H1 (cell line): Measurements from ENCODE around the gene ZNF423. TPM values are rescaled to one million over a fixed set of nuclear protein-coding genes. Genes with fewer than 3 reads are reported as not detected.

ENCODE experiments used
- CTCF ChIA-PET: fragments of 300-600 bp; sonication (Branson Sonifier 250); formaldehyde crosslinking; loops from one replicate; lab custom pipeline; 2021; ENCODE audit not compliant: partially characterized antibody; lab: Charles Lee
- POLR2A ChIA-PET: fragments of 300-600 bp; sonication (Branson Sonifier 250); formaldehyde crosslinking; loops from one replicate; lab custom pipeline; 2021; ENCODE audit warnings: inconsistent platforms; ENCODE audit not compliant: partially characterized antibody; lab: Charles Lee
- DNase-seq, 2 experiments: peaks; one replicate each; pipeline versions ENCODE4 v3.0.0 to v3.0.0-alpha.2; 2010 to 2022; ENCODE audit warnings: low spot score in 2 of 2, low read depth in 1 of 2, mixed read lengths in 1 of 2
- FAIRE-seq: peaks from 2 replicates; lab custom pipeline; 2011; peaks lifted over from hg19 to GRCh38; lab: Jason Lieb, UNC
- H2AFZ ChIP-seq: 2 replicates; pipeline ENCODE4 v1.8.1; 2012; ENCODE audit warnings: low read length, inconsistent platforms
- H2AK5ac ChIP-seq: 2 replicates; pipeline ENCODE4 v1.6.1; 2013; ENCODE audit warnings: low read depth, low read length
- H2BK120ac ChIP-seq: replicated peaks from 2 replicates; pipeline ENCODE3; 2013; ENCODE audit warnings: low read depth, low read length, inconsistent platforms
- H2BK12ac ChIP-seq: 2 replicates; pipeline ENCODE4 v1.6.1; 2013; ENCODE audit warnings: low read depth, low read length
- H2BK15ac ChIP-seq: 2 replicates; pipeline ENCODE4 v1.6.1; 2013; ENCODE audit warnings: low read length
- H2BK20ac ChIP-seq: 2 replicates; pipeline ENCODE4 v1.6.1; 2013; ENCODE audit warnings: low read length
- H2BK5ac ChIP-seq: 2 replicates; pipeline ENCODE4 v1.6.1; 2013; ENCODE audit warnings: low read depth, low read length
- H3K14ac ChIP-seq: 2 replicates; pipeline ENCODE4 v1.6.1; 2013; ENCODE audit warnings: inconsistent platforms; ENCODE audit not compliant: insufficient read length
- H3K18ac ChIP-seq: 2 replicates; pipeline ENCODE4 v1.6.1; 2013; ENCODE audit warnings: low read length; ENCODE audit errors: extremely low read depth
- H3K23ac ChIP-seq: 2 replicates; pipeline ENCODE4 v1.6.1; 2013; ENCODE audit warnings: inconsistent platforms; ENCODE audit not compliant: insufficient read length
- H3K23me2 ChIP-seq: 2 replicates; pipeline ENCODE4 v1.6.1; 2013; ENCODE audit warnings: low read depth, low read length
- H3K27ac ChIP-seq: 2 replicates; pipeline ENCODE4 v1.6.1; 2011; ENCODE audit warnings: low read depth, low read length, inconsistent platforms
- H3K27me3 ChIP-seq, 4 experiments: replicated peaks in 1 of 4; 1 replicate in 1 of 4; 2 replicates in 3 of 4; pipeline versions ENCODE4 v1.6.1 to v1.8.1; 2011 to 2013; ENCODE audit warnings: low read length in 3 of 4, mild to moderate bottlenecking in 3 of 4, inconsistent platforms in 2 of 4, mixed read lengths in 2 of 4, moderate library complexity in 1 of 4; ENCODE audit not compliant: control insufficient read depth in 3 of 4, insufficient read depth in 3 of 4; ENCODE audit errors: extremely low read depth in 1 of 4
- H3K36me3 ChIP-seq, 4 experiments: 2 replicates each; pipeline versions ENCODE4 v1.6.1 to v1.8.1; 2011 to 2013; ENCODE audit warnings: mild to moderate bottlenecking in 4 of 4, low read length in 3 of 4, moderate library complexity in 2 of 4, control low read depth in 1 of 4, inconsistent platforms in 1 of 4; ENCODE audit not compliant: insufficient read depth in 4 of 4, control insufficient read depth in 2 of 4
- H3K4ac ChIP-seq: replicated peaks from 2 replicates; pipeline ENCODE3; 2013; ENCODE audit warnings: low read length, low read depth, mixed read lengths, inconsistent platforms; ENCODE audit not compliant: insufficient read length
- H3K4me1 ChIP-seq, 4 experiments: replicated peaks in 1 of 4; 1 replicate in 1 of 4; 2 replicates in 3 of 4; pipeline versions ENCODE4 v1.6.1 to v1.8.1; 2011 to 2013; ENCODE audit warnings: low read length in 3 of 4, inconsistent platforms in 2 of 4, mixed read lengths in 1 of 4; ENCODE audit not compliant: insufficient read depth in 4 of 4, control insufficient read depth in 3 of 4
- H3K4me2 ChIP-seq, 2 experiments: 2 replicates each; pipeline versions ENCODE4 v1.6.1 to v1.8.1; 2011 to 2013; ENCODE audit warnings: low read depth in 2 of 2, low read length in 2 of 2, control low read depth in 1 of 2, inconsistent platforms in 1 of 2, mild to moderate bottlenecking in 1 of 2; ENCODE audit not compliant: insufficient read depth in 1 of 2
- H3K4me3 ChIP-seq, 4 experiments: fragments of 200-600, 300-600 bp in 1 of 4; sonication (generic), shearing (Covaris generic), sonication (Bioruptor Twin) in 1 of 4; 2 replicates each; pipeline versions ENCODE4 v1.5.1 to v1.8.1; 2011 to 2016; ENCODE audit warnings: low read length in 4 of 4, low read depth in 3 of 4, control low read depth in 2 of 4, inconsistent platforms in 2 of 4, mild to moderate bottlenecking in 2 of 4, mixed read lengths in 1 of 4, moderate library complexity in 1 of 4; ENCODE audit not compliant: insufficient read depth in 2 of 4; ENCODE audit errors: extremely low read depth in 1 of 4
- H3K56ac ChIP-seq: replicated peaks from 2 replicates; pipeline ENCODE3; 2013; ENCODE audit warnings: low read depth, mild to moderate bottlenecking, mixed read lengths, low read length, inconsistent platforms; ENCODE audit not compliant: insufficient read length
- H3K79me1 ChIP-seq: 2 replicates; pipeline ENCODE4 v1.6.1; 2013; ENCODE audit warnings: low read depth, low read length, control low read depth
- H3K79me2 ChIP-seq, 2 experiments: 2 replicates each; pipeline versions ENCODE4 v1.6.1 to v1.8.1; 2012 to 2013; ENCODE audit warnings: low read length in 2 of 2, mild to moderate bottlenecking in 2 of 2, inconsistent platforms in 1 of 2; ENCODE audit not compliant: insufficient read depth in 2 of 2, control insufficient read depth in 1 of 2
- H3K9ac ChIP-seq, 4 experiments: replicated peaks in 1 of 4; 1 replicate in 1 of 4; 2 replicates in 3 of 4; pipeline versions ENCODE4 v1.6.1 to v1.8.1; 2011 to 2013; ENCODE audit warnings: low read depth in 3 of 4, low read length in 3 of 4, control low read depth in 2 of 4, mild to moderate bottlenecking in 2 of 4, moderate library complexity in 2 of 4, inconsistent platforms in 1 of 4; ENCODE audit errors: extremely low read depth in 1 of 4
- H3K9me3 ChIP-seq, 2 experiments: 2 replicates each; pipeline versions ENCODE4 v1.6.1 to v1.8.1; 2012 to 2013; ENCODE audit warnings: mild to moderate bottlenecking in 2 of 2, moderate library complexity in 2 of 2, control low read depth in 1 of 2, inconsistent platforms in 1 of 2, low read depth in 1 of 2, low read length in 1 of 2, mixed read lengths in 1 of 2; ENCODE audit not compliant: insufficient read depth in 2 of 2
- H4K20me1 ChIP-seq, 2 experiments: replicated peaks in 1 of 2; 2 replicates each; pipeline versions ENCODE3 to v1.8.1; 2011 to 2013; ENCODE audit warnings: inconsistent platforms in 2 of 2, low read length in 2 of 2, mild to moderate bottlenecking in 1 of 2; ENCODE audit not compliant: insufficient read depth in 2 of 2, control insufficient read depth in 1 of 2
- H4K5ac ChIP-seq: 2 replicates; pipeline ENCODE4 v1.6.1; 2013; ENCODE audit warnings: low read length, low read depth, mixed read lengths, inconsistent platforms; ENCODE audit not compliant: insufficient read length
- H4K8ac ChIP-seq: 2 replicates; pipeline ENCODE4 v1.8.0; 2013; ENCODE audit warnings: mild to moderate bottlenecking, moderate library complexity, low read length, inconsistent platforms; ENCODE audit not compliant: insufficient read depth; ENCODE audit errors: extremely low read depth
- H4K91ac ChIP-seq: replicated peaks from 2 replicates; pipeline ENCODE3; 2013; ENCODE audit warnings: low read length, mixed read lengths, inconsistent platforms; ENCODE audit not compliant: insufficient read length
- BACH1 ChIP-seq: IDR thresholded peaks from 2 replicates; pipeline ENCODE4 v1.6.1; 2012; ENCODE audit warnings: low read length, improper control_type of control experiment
- BRCA1 ChIP-seq: IDR thresholded peaks from 2 replicates; pipeline ENCODE4 v1.6.1; 2012; ENCODE audit warnings: low read depth, low read length, improper control_type of control experiment
- CREB1 ChIP-seq: IDR thresholded peaks from 2 replicates; pipeline ENCODE4 v1.6.1; 2012; ENCODE audit warnings: inconsistent platforms
- EP300 ChIP-seq, 2 experiments: IDR thresholded peaks; 1 replicate in 1 of 2; 2 replicates in 1 of 2; pipeline ENCODE4 v1.6.1; 2011 to 2012; ENCODE audit warnings: low read depth in 2 of 2, low read length in 2 of 2, mild to moderate bottlenecking in 2 of 2, borderline replicate concordance in 1 of 2, inconsistent platforms in 1 of 2, moderate library complexity in 1 of 2
- RAD21 ChIP-seq, 2 experiments: IDR thresholded peaks in 1 of 2; conservative IDR thresholded peaks in 1 of 2; 2 replicates each; pipeline ENCODE4 v1.6.1; 2011; ENCODE audit warnings: low read depth in 2 of 2, low read length in 2 of 2, improper control_type of control experiment in 1 of 2, inconsistent platforms in 1 of 2, mild to moderate bottlenecking in 1 of 2, moderate library complexity in 1 of 2
- RBBP5 ChIP-seq: IDR thresholded peaks from 2 replicates; pipeline ENCODE4 v1.7.1; 2012; ENCODE audit warnings: low read depth, mild to moderate bottlenecking, inconsistent platforms, low read length, moderate library complexity, borderline replicate concordance
- SIRT6 ChIP-seq: IDR thresholded peaks from one replicate; pipeline ENCODE4 v1.7.1; 2012; ENCODE audit warnings: low read length, inconsistent platforms
- TAF1 ChIP-seq: IDR thresholded peaks from 2 replicates; pipeline ENCODE4 v1.6.1; 2011; ENCODE audit warnings: mild to moderate bottlenecking, low read depth, low read length
- TBP ChIP-seq: IDR thresholded peaks from 2 replicates; pipeline ENCODE4 v1.6.1; 2011; ENCODE audit warnings: low read depth, low read length, improper control_type of control experiment
- WGBS, 2 experiments: shearing (Covaris generic) in 1 of 2; methylation state at CpG; one replicate each; pipeline versions ENCODE4 v1.1.6 to v1.1.7; 2013 to 2015; ENCODE audit warnings: low lambda C conversion rate in 2 of 2, mixed read lengths in 2 of 2, inconsistent platforms in 1 of 2, low coverage in 1 of 2, missing lambda C conversion rate in 1 of 2; ENCODE audit not compliant: insufficient replicate concordance in 2 of 2, insufficient coverage in 1 of 2, insufficient read length in 1 of 2; ENCODE audit errors: extremely low coverage in 1 of 2, missing lambda C conversion rate in 1 of 2; 5-methylcytosine and 5-hydroxymethylcytosine counted together
- polyA plus RNA-seq, 7 experiments: library from polyadenylated mRNA; depleted of rRNA in 3 of 7; stranded (reverse) in 5 of 7; unstranded in 2 of 7; fragments of >200 nt in 5 of 7; fragments of 200-250 nt in 2 of 7; gene quantifications; 1 replicate in 5 of 7; 2 replicates in 1 of 7; 4 replicates in 1 of 7; pipeline versions ENCODE4 v1.2.1 to v1.2.3, GENCODE V29; 2011 to 2013; ENCODE audit warnings: missing spikeins in 2 of 7, mixed read lengths in 2 of 7
- total RNA-seq: library from RNA; stranded (reverse); fragmentation: NEBNext Ultra II Directional; extraction: Animal tissue kit (Norgen Biotek cat#: 25700); gene quantifications from 2 replicates; pipeline ENCODE4 v1.2.1, GENCODE V29; 2021

Gene ZNF423
- total and polyA plus RNA-seq, 2 of the 8 experiments (the other 6 are each of a cell fraction or from before 2014, with no cell fraction given), result 38.2 to 52.3 TPM

GRCh38 chr16:49854188-49854795 is 1.6 kb downstream of the ZNF423 start:
- POLR2A ChIA-PET, result interaction anchor here (0.8 to 1.0 kb wide), 5 partner anchors 8 to 99 kb away, joined by 3 to 4 read pairs (median 3); no protein-coding TSS in a partner anchor
- peaks cover 0 to 19% (median 11%) of the 10 kb centered on the region in 4 experiments; a peak in 5 of 7 replicates for H3K27me3 ChIP-seq
- H3K18ac ChIP-seq, result peak overlapping the region; percentile 78
- H2BK120ac ChIP-seq, result no peak overlapping the region
- H3K4ac ChIP-seq, result peak overlapping the region; percentile 19
- CTCF ChIA-PET, result no interaction called here
- H3K9me3 ChIP-seq, result no peaks in the 10 kb centered on the region
- H3K4me3 ChIP-seq, result peak overlapping the region; percentile 52 to 85 (median 67)
- whole genome bisulfite sequencing, 2 experiments, result 12% methylated on average over 30 of the region's 33 CpGs; no CpG with 5 or more reads in 1 of the 2 experiments
- TF ChIP-seq EP300 (IDR thresholded peaks at IDR 0.05; ENCODE audit: borderline replicate concordance in 1 of 2, low read depth in 2 of 2, low read length in 2 of 2) (no peak), SIRT6 (no peak), TAF1 (0 out of 2 replicates have a peak, but pooled peaks have one; percentile 30), CREB1 (no peak), RAD21 (IDR thresholded peaks at IDR 0.05 in 1 of 2, conservative IDR thresholded peaks at IDR 0.05 in 1 of 2; ENCODE audit: low read depth in 2 of 2, low read length in 2 of 2) (0 out of 4 replicates have a peak, but pooled peaks of 1 of the 2 experiments have one; percentile 5), BACH1 (no peak), BRCA1 (no peak), TBP (0 out of 2 replicates have a peak, but pooled peaks have one; percentile 19), RBBP5 (peak; percentile 64; the same call in 1 of the 2 replicates)
- H3K9ac ChIP-seq, result peak overlapping the region; percentile 29 to 78 (median 46); a peak in 5 of 7 replicates
- H2BK12ac ChIP-seq, result no peak overlapping the region
- peak overlapping the region; percentile 48; the same call in 1 of the 2 replicates for H2BK20ac ChIP-seq
- H3K23ac ChIP-seq, result no peak overlapping the region
- H3K4me1 ChIP-seq, result peaks cover 12 to 33% (median 23%) of the 10 kb centered on the region in 4 experiments
- no peak overlapping the region for H3K14ac ChIP-seq
- peaks cover 20 to 25% of the 10 kb centered on the region in 2 experiments for H4K20me1 ChIP-seq
- peaks cover 20 to 54% of the 10 kb centered on the region in 2 experiments for H3K79me2 ChIP-seq
- no peak for FAIRE-seq
- peak overlapping the region; percentile 18; the same call in 1 of the 2 replicates for H2BK5ac ChIP-seq
- H3K79me1 ChIP-seq, result peaks cover 9% of the 10 kb centered on the region
- H3K36me3 ChIP-seq, result no peaks in the 10 kb centered on the region
- H3K23me2 ChIP-seq, result peaks cover 19% of the 10 kb centered on the region; the same call in 1 of the 2 replicates
- H2AK5ac ChIP-seq, result no peak overlapping the region
- peak overlapping the region; percentile 65 to 79 for H3K4me2 ChIP-seq
- H3K56ac ChIP-seq, result peak overlapping the region; percentile 42
- no peak overlapping the region for H2AFZ ChIP-seq
- no peak overlapping the region for H4K91ac ChIP-seq
- H3K27ac ChIP-seq, result peak overlapping the region; percentile 46; the same call in 1 of the 2 replicates
- H4K8ac ChIP-seq, result peak overlapping the region; percentile 19; the same call in 1 of the 2 replicates
- DNase-seq, result no peak
- no peak overlapping the region for H2BK15ac ChIP-seq
- H4K5ac ChIP-seq, result peak overlapping the region; percentile 62
